ENCODE results near the gene LRRC3B.
"Not testable (repeated sequence)": the region's sequence is repeated elsewhere in the genome, so short reads cannot be mapped to it uniquely, and the experiment has no call there.

The LRRC3B gene, protein sequence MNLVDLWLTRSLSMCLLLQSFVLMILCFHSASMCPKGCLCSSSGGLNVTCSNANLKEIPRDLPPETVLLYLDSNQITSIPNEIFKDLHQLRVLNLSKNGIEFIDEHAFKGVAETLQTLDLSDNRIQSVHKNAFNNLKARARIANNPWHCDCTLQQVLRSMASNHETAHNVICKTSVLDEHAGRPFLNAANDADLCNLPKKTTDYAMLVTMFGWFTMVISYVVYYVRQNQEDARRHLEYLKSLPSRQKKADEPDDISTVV

DNA sequence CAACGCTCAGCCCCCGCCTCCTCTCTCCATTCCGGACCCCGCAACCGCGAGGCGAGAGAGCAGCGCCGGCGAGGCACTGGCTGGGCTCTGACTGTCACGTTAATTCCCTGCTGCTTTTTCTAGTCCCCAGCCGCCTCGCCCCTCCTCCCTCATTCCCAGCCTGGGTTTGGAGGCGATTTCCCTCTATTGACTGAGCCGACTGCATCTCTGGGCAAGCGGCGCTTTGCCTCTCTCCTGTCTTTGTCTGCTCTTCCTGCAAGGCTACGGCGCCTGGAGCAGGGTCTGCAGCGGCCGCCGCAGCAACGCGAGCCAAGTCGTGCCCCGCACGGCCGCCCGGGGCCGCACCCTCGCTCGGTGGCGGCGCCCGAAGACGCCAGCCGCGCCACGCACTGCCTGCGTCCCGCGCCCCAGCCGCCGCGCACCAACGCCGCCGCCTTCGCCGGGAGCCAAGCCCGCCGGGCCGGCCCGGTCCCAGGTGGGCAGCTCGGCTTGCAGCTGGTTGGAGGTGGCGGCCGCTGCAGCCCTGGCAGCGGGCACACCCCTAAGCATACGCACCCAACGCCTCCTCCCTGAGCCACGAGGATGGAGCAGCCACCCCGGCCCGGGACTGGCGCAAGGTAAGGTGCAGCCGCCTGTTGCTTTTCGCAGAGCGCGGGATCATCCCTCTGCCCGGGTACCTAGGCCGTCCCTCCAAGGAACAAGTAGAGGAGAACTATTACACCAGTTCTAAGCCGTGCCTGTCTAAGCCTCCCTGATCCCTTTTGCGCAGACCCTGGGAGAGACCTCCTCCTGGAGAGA is at the start of gene LRRC3B:
LRRC3B (plus strand) TSS at position 152 of the 798 bp plus-strand sequence. CDS start 86,901 bp downstream, outside the sequence.
- no peak for DNase-seq (ENCODE audit: low read depth)

DNA sequence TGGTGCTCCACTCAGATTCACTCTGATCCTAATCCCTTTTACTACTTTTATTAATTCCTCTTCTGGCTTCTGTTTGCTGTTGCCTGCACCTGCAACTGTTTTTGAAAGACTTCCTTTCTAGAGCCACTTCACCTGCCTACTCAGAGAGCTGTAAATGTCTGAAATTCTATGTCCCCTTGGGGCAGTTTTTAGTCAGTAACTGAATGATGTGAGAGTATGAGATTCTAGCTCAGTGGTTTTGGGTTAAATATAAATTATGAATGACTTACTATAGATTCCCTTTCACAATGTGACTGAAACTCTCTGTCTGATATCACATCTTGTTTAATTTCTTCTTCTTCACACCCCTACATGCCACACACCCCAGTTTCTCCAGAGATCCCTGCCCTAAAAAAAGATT is 47.8 kb upstream of the LRRC3B start:
- no peak for DNase-seq (ENCODE audit: low read depth)

DNA sequence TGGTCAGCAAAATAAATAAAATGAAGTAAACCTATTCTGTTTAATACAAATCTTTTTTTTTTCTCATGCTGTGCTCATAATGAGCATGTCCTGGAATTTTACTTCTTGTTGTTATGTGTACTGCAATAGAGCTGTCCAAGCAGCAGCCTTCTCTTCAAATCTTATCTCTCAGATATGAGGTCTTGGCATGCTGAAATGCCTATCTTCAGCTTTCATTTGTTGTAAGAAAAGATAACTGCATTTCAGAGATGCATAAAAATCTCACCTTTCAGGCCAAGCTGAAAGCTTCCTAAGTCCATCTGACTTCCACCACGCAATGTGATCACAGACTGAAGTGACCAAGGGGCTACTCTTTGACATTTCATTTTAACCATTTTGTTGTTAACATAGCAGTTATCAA is 43.5 kb upstream of the LRRC3B start:
- DNase-seq (ENCODE audit: low read depth) = no peak

DNA sequence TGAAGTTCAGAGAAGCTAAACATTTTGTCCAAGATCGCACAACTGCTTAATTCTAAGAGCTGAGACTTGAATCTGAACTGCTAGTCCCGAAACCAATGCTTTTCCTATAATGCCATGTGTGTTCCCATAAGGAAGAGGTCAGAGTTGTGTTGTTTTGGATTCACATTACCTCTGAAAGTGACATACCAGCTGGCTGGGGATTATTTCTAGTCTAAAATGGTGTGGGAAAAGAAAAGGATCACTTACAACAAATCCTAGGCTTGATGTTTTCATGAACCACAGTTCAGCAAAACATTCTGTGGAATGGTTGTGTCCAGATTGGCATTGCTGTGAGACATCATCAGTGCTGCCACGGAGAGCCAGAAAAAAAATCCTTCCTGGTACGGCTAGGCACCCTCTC is 35.0 kb upstream of the LRRC3B start:
- DNase-seq (ENCODE audit: low read depth) = no peak

DNA sequence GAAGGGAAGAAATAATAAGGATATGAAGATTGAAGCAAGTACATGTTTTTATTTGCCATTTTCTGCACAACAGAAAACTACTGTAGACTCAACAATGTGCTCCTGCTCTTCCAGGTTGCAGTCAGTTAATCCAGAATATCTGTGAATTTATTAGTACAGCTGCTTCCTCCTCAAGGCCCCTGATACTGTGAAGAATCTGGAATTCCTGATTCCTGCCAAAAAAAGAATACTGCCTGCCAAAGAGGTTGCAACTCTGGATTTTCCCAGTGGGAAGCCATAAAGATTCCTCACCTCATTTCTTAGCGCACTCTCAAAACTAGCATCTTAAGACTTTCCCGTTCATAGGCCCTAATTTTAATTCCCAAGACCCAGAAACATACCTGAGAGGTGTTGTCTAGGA is 33.6 kb upstream of the LRRC3B start:
- DNase-seq (ENCODE audit: low read depth) = no peak

DNA sequence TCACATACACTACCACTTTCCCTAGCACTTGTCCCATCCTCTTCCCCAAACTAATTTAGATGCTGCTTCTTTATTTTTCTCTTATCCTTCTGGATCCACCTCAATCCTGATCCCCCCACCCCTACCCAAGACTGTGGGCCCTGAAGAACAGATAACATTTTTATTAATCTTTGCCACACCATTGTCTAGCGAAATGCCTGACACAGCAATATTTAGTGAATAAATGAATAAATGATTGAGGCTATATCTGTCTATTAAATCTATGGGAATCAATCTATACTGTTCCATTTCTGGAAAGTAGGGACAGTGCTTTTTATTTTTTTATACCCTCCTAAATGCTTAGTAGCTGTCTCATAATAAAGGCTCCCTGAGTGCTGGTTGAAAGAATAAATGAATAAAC is 32.9 kb upstream of the LRRC3B start:
- no peak for DNase-seq (ENCODE audit: low read depth)

DNA sequence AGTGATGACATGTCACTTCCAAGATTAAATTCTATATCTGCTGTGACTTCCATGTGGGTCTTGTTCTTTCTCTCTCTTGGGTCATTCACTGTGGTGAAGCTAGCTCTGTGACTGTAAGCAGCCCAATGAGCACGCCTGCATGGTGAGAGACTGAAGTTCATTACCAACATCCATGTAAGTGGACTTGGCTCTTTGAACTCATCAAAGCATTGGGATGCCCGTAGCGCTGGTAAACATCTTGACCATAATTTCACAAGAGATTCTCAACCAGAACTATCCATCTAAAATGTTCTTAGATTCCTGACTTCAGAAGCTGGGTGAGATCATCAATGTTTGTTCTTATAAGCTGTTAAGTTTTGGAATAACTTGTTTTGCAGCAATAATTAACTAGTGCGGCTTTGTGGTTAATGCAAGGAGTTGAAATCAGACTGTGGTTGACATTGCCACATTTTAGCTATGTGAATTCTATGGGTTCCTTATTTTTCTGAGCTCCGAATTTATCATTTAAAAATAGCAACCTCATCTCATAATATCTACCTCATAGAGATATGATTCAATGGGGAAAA is 31.6 kb upstream of the LRRC3B start:
- DNase-seq (ENCODE audit: low read depth) = no peak

DNA sequence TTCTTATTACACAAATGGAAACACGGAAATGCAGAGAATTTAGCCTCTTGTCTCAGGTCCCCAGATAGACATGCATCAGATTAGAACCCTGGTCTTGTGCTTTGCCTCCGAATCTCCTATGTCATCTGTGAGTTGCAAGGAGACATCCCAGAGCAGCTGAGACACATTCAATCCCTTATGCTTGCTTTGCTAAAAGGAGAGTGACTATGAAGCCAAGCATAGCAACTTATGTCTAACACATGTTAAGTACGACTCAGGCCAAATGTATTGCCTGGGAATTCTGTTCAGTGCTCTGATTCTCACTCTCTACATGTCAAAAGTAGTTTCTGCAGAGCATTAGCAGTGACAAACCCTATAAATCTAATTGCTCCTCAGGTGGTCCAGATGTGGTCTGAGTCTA is 30.6 kb upstream of the LRRC3B start:
- no peak for DNase-seq (ENCODE audit: low read depth)

DNA sequence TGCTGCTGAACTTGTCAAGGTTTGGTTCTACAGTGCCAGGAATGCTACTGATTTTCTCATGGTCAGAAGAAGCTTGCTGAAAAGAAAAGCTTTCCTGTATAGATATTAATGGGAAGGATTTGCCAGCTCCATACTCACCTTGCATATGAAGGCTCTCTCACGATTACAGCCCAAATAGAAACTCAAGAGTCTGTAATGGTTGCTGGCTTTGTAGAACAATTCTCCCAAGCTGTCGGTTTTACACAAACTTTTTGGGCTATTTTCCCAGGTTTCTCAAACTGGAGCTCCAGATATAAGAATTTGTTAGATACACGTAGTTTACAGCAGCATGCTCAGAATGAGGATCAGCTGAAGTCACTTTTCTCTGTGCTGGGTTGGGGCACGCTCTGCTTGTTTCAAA is 30.1 kb upstream of the LRRC3B start:
- no peak for DNase-seq (ENCODE audit: low read depth)

DNA sequence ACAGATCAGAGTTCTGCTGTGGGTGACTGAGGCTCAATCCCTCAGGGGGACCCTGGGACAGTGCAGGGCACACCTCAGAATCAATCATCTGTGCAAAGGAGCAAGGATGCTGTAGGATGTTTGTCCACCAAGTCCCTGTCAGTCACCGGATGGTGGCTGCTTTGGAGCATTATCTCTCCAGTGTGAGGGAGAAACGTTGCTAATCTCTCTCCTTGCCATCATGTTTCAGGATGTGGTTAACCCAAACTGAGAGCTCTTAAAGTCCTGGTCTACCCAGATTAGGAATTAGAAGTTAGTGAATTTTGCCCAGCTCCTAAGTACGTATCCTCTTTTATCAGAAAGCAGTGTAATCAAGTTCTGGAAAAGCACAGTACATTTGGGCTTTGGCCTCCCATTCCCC is 26.2 kb upstream of the LRRC3B start:
- DNase-seq (ENCODE audit: low read depth) = no peak

DNA sequence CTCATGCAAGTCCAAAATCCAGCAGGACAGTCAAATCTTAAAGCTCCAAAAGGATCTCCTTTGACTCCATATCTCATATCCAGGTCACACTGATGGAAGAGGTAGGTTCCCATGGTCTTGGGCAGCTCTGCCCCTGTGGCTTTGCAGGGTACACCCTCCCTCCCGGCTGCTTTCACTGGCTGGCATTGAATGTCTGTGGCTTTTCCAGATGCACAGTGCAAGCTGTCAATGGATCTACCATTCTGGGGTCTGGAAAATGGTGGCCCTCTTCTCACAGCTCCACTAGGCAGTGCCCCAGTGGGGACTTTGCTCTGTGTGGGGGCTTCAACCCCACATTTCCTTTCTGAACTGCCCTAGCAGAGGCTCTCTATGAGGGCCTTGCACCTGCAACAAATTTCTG is 19.3 kb upstream of the LRRC3B start:
- DNase-seq (ENCODE audit: low read depth) = not testable (repeated sequence)

DNA sequence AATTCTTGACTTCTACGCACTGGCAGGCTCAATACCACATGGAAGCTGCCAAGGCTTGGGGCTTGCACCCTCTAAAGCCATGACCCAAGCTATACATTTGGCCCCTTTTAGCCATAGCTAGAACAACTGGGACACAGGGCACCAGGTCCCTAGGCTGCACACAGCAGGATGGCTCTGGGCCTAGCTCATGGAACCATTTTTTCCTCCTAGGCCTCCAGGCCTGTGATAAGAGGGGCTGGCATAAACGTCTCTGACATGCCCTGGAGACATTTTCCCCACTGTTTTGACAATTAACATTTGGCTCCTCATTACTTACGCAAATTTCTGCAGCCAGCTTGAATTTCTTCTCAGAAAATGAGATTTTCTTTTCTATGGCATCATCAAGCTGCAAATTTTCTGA is 18.8 kb upstream of the LRRC3B start:
- DNase-seq (ENCODE audit: low read depth) = not testable (repeated sequence)

DNA sequence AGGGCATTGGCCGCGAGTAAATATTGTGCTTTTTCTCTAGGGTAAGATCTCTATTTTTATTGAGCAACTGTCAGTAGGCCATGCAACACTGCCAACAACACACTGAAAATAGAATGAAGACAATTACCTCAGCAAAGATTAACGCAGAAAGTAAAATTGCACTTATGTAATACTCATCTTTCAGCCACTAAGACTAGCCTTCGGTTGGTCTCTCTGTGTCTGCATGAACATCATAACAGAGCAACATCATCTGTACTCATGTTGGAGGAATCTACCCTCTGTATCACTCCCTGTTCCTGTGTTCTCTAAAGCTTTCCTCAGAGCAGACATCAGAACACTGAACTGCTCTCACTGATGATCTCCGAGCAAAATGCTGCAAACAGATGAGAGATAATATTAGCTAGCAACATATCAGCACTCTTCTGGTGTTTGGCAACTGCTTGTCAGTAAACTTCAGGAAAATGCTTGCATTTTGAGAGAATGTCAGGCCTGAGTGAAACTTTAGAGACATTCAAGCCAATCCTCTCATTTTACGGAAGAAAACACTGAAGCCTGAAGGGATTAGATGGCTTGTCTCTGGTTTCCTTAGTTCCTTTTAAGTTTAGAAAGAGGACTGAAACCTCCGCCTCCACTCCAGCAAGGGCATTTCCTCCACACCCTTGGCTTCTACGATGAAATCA is 8.4 kb upstream of the LRRC3B start:
- DNase-seq (ENCODE audit: low read depth) = no peak

DNA sequence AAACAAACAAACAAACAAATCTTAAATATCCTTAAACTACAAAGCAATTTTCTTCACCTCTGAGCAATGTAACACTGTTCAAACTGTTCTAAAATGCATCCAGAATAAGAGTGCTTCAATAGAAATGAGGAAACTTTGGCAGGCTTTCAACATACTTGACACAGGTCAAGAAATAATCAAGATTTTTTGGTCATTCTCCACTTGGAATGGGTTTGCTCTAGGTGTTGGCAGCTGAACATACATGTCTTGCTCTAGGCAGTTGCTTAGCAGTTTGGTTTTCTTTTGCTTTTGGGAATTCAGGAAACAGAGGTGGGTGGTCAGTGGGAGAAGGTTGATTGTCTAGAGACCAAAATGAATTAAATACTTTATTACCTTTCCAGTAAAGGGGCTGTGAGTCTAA is 1.4 kb upstream of the LRRC3B start:
- no peak for DNase-seq (ENCODE audit: low read depth)

DNA sequence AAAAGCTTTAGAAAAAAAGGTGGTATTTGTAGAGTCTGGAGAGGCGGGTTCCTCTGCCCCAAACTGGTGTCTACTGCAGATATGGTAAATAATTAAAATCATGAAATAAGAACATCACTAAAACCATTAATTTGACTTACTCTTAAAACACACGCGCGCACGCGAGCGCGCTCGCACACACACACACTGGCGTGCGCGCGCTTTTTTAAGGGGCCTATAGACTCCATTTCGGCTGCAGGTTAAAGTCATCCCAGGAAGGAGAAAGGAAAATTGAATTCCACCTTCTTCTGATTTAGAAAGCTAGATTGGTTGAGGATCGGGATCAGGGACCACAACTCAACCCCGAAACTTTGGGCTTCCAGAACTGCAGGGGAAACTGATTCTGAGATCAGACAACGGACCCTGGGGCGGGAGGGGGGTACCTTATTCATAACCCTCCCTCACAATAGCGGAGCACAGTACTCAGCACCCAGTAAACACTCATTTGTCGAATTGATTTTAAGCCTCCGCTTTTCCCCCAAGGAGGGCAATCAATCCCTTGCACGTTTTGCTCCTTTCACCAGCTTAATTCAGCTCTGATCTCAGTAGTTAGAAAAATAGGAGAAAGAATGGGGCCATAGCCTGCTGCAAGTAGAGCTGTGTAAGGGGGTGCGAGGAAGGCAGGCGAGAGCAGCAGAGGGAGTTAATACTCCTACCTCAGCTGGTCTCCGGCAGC is 509 bp upstream of the LRRC3B start:
- DNase-seq (ENCODE audit: low read depth) = no peak

DNA sequence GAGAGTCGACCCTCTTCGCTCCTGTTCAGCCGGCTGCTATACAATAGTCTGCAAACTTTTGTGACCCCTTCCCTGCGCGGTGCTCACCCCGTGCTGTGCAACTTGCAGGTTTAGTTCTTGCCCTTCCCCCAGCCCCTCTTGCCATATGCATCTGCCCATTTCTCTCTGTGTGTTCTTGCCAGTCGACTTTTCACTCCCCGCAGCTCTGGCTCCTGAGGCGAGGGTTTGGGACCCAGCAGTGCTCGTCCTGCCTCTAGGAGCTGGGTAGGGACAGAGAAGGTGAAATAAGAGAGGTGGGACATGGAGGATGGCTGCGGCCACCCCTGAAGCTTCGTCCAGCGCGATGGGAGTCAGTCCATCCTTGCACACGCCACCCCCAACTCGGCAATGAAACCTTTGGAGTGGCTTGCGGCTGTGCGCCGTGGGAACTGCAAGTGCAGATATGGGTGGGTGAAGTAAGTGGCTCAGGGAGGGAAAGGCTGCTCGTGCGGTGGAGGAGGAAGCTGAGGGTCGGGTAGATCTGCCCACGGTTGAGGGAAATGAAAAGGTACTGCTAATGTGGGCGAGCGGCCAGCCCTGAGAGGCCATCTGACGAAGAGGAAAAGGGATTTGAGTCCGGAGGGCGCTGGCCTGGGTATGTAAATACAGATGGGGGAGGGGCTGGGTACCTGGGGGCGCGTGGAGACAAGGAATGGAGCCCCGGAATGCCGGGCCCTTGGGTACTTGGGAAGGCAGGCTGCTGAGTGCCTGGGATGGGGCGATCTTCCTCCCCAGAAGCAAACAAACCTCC is 1.0 kb downstream of the LRRC3B start:
- no peak for DNase-seq (ENCODE audit: low read depth)

DNA sequence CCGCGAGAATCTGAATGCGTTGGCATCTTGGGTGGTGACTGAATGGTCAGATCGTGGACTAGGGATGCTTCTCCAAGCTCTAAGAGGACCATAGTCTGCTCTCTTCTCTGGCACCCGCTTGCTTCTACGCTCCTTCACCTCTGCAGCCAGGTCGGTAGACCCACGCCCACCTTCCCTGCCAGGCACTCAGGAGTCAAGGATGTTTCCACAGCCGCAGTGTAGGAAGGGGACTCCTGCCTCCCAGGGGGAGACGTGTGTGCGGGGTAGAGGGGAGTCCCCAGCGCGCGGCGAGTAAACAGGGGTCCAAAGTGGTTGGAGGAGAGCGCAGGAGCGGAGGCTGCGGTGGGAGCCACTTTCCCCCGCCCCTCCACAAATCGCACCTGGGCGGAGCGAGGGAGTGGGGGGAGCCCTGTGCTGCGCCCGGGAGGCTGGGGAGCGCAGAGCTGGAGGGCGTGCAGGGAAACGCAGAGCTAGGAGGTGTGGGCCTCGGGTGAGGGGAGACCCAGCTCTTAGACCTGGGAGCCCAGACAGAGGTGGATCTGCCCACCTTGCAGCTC is 1.7 kb downstream of the LRRC3B start:
- no peak for DNase-seq (ENCODE audit: low read depth)

DNA sequence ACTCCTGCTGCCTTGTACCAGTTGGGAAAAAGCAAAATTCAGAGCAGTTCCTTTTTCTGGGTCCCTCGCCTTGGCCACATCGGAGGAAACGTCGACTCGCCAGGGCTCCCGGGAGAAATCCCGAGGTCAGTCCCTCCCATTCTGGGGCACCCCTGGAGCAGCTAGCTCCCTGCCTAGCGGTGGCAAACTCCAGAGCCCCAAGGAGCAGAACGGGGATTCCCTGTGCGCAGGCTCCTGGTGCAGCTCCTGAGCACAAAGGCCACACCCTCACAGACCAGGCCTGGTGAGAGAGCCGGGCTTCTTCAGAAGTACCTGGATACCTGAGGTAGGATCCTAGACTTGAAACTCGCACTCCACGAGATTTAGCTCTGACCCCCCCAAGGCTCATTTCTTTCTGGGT is 2.6 kb downstream of the LRRC3B start:
- DNase-seq (ENCODE audit: low read depth) = no peak

DNA sequence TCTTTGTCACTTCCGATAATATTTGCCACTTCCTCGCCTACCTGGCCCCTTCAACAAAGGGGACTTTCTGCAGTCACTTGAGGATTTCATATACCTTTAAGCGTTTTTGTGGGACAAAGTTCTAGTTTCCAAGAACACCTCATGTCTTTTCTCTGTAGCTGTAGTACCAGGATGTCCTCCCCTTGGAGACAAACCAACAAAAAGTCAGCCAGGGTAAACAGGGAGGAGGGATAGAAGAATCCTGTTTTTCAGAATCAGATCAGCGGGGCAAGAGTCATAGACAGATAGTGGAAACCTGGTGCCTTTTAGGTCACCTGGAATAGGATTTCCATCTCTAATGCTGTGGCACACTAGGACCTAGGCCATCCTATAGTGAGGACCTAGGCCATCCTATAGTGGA is 4.5 kb downstream of the LRRC3B start:
- DNase-seq (ENCODE audit: low read depth) = no peak

DNA sequence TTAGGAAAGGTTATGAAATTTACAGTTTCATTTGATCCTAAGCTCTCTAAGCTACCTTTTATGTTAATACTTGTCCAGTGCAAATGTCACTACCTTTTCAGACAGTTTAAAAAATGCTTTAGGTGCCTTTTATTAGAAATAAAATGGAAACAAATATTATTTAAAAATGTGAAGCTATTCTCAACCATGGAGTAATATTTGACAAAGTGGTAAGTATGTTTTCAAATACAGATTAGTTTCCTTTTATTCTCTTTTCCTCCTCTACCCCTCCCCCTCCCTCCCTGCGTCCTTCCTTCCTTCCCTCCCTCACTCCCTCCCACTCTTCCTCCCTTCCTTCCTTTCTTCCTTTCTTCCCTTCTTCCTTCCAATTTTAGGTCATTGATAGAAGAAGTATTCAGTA is 6.3 kb downstream of the LRRC3B start:
- no peak for DNase-seq (ENCODE audit: low read depth)

Measured in HS-27A (cell line).